ENCODE results near the gene LYPD6B. TPM values are rescaled to one million over a fixed set of nuclear protein-coding genes. Genes with fewer than 3 reads are reported as not detected.

Gene LYPD6B
- total RNA-seq, 1 donor from 2014 or later: 1.2 TPM

DNA sequence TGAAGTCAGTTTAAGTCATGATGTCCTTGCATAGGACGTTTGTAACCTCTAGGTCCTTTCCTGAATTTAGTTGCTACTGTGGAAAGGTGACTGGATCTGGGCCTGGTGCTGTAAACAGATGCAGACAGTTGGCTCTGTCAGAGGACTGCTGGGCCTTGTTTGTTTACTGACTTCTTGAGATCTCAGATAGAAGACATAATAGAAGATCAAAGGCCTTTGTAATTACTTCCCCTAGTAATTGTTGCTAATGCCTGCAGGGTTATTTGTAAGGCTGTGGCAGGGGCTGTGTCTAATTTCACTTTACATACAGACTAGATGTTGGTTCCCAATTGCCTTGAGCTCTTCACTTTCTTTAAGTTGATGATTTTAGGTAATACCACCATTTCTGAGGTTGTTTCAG is 42.5 kb downstream of the LYPD6B start:
- Mint-ChIP-seq H3K27ac (ENCODE audit: unreplicated experiment) (no peak overlapping the region), H3K36me3 (ENCODE audit: low read depth) (no peaks in the 10 kb centered on the region), H3K27me3 (ENCODE audit: low read depth) (no peaks in the 10 kb centered on the region), H3K9me3 (ENCODE audit: low read depth) (no peaks in the 10 kb centered on the region), H3K4me3 (ENCODE audit: unreplicated experiment) (no peak overlapping the region), H3K4me1 (ENCODE audit: low read depth) (peaks cover 47% of the 10 kb centered on the region)
- no peak for DNase-seq (ENCODE audit: low spot score)
- TF ChIP-seq CTCF (IDR thresholded peaks at IDR 0.05): no peak

GRCh38 chr2:149082079-149082478 is 43.6 kb downstream of the LYPD6B start:
- Mint-ChIP-seq H3K4me1 (ENCODE audit: low read depth) (peaks cover 37% of the 10 kb centered on the region), H3K27ac (ENCODE audit: unreplicated experiment) (no peak overlapping the region), H3K4me3 (ENCODE audit: unreplicated experiment) (no peak overlapping the region)

GRCh38 chr2:149082735-149083134 is 44.2 kb downstream of the LYPD6B start:
- H3K36me3 Mint-ChIP-seq (ENCODE audit: low read depth): no peaks in the 10 kb centered on the region
- no peak for TF ChIP-seq CTCF (IDR thresholded peaks at IDR 0.05)
- peaks cover 30% of the 10 kb centered on the region for H3K4me1 Mint-ChIP-seq (ENCODE audit: low read depth)
- DNase-seq (ENCODE audit: low spot score): no peak
- H3K9me3 Mint-ChIP-seq (ENCODE audit: low read depth): no peaks in the 10 kb centered on the region
- no peaks in the 10 kb centered on the region for H3K27me3 Mint-ChIP-seq (ENCODE audit: low read depth)
- no peak overlapping the region for H3K27ac Mint-ChIP-seq (ENCODE audit: unreplicated experiment)
- no peak overlapping the region for H3K4me3 Mint-ChIP-seq (ENCODE audit: unreplicated experiment)

More at GRCh38 chr2:149082079-149082478, 43.6 kb downstream of the LYPD6B start:
- DNase-seq (ENCODE audit: low spot score): no peak
- no peak for TF ChIP-seq CTCF (IDR thresholded peaks at IDR 0.05)
- Mint-ChIP-seq H3K36me3 (ENCODE audit: low read depth) (no peaks in the 10 kb centered on the region), H3K27me3 (ENCODE audit: low read depth) (no peaks in the 10 kb centered on the region), H3K9me3 (ENCODE audit: low read depth) (no peaks in the 10 kb centered on the region)

- Mint-ChIP-seq H3K27ac (ENCODE audit: unreplicated experiment) (no peak overlapping the region), H3K4me1 (ENCODE audit: low read depth) (peaks cover 19% of the 10 kb centered on the region), H3K36me3 (ENCODE audit: low read depth) (no peaks in the 10 kb centered on the region), H3K27me3 (ENCODE audit: low read depth) (no peaks in the 10 kb centered on the region), H3K4me3 (ENCODE audit: unreplicated experiment) (no peak overlapping the region), H3K9me3 (ENCODE audit: low read depth) (no peaks in the 10 kb centered on the region)
- TF ChIP-seq CTCF (IDR thresholded peaks at IDR 0.05): no peak
- no peak for DNase-seq (ENCODE audit: low spot score)
Measured at GRCh38 chr2:149084924-149085795, 46.7 kb downstream of the LYPD6B start.

DNA sequence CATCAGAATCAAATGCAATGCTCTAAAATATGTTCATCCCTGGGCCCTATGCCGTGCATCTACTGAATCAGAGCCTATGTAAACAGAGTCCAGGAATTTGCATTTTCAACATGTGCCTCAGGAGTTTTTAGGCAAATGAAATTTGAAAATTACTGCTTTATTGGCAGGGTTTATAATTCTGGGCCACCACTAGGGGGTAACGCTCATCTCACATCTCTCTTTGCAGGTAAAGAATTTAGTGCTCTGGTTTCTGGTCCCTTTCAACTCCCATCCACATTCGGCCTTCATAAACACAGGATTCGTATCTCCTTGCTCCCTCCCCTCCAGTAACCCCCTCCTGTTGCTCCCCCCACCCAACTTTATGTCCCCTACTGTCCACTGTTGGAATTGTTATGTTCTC is 49.3 kb downstream of the LYPD6B start:
- Mint-ChIP-seq H3K4me3 (ENCODE audit: unreplicated experiment) (no peak overlapping the region), H3K27ac (ENCODE audit: unreplicated experiment) (no peak overlapping the region), H3K27me3 (ENCODE audit: low read depth) (no peaks in the 10 kb centered on the region), H3K36me3 (ENCODE audit: low read depth) (no peaks in the 10 kb centered on the region), H3K9me3 (ENCODE audit: low read depth) (no peaks in the 10 kb centered on the region), H3K4me1 (ENCODE audit: low read depth) (peaks cover 18% of the 10 kb centered on the region)
- DNase-seq (ENCODE audit: low spot score): no peak
- TF ChIP-seq CTCF (IDR thresholded peaks at IDR 0.05): peak; percentile 68
